Thoracic aorta (tissue), 2 donors: ENCODE data around the gene LRP8. TPM values are rescaled to one million over a fixed set of nuclear protein-coding genes. Genes with fewer than 3 reads are reported as not detected.

Experiments
- ATAC-seq: fragments of 150-250 bp; one replicate; pipeline ENCODE4 v1.8.0; 2017; ENCODE audit warnings: low read depth; ENCODE audit not compliant: insufficient number of reproducible peaks, low FRiP score
- DNase-seq: peaks from one replicate; pipeline ENCODE4 v3.0.0-alpha.2; 2020; ENCODE audit warnings: low spot score
- H3K27ac ChIP-seq, 2 donors: fragments of 200-600 bp; sonication (generic); 1 replicate in 1 of 2; 2 replicates in 1 of 2; pipeline ENCODE4 v1.5.1; 2016; ENCODE audit warnings: mild to moderate bottlenecking in 2 of 2, moderate library complexity in 2 of 2
- H3K27me3 ChIP-seq: fragments of 200-600 bp; sonication (generic); replicated peaks from 2 replicates; pipeline ENCODE4 v1.6.0; 2016; ENCODE audit warnings: mild to moderate bottlenecking; ENCODE audit not compliant: insufficient read depth
- H3K36me3 ChIP-seq: fragments of 200-600 bp; sonication (generic); one replicate; pipeline ENCODE4 v1.5.1; 2016
- H3K4me1 ChIP-seq, 2 donors: fragments of 200-600 bp; sonication (generic); 1 replicate in 1 of 2; 2 replicates in 1 of 2; pipeline versions ENCODE4 v1.5.1 to v1.6.0; 2016; ENCODE audit warnings: low read depth in 2 of 2, mild to moderate bottlenecking in 1 of 2; ENCODE audit not compliant: control insufficient read depth in 1 of 2
- H3K4me3 ChIP-seq: fragments of 200-600 bp; sonication (generic); 2 replicates; pipeline ENCODE4 v1.5.1; 2016; ENCODE audit warnings: mild to moderate bottlenecking
- H3K9me3 ChIP-seq: fragments of 200-600 bp; sonication (generic); 2 replicates; pipeline ENCODE4 v1.5.1; 2016
- total RNA-seq, 2 donors: library from RNA; depleted of rRNA; stranded (reverse); fragments of >200 nt; gene quantifications; one replicate each; pipeline versions ENCODE4 v1.1.0 to v1.2.3, GENCODE V29; 2016
- TF ChIP-seq, protein P1 (sequence below): fragments of 200-600 bp; sonication (generic); IDR thresholded peaks from one replicate; pipeline ENCODE4 v1.5.1; 2019; ENCODE audit warnings: antibody characterized with exemption

LRP8 gene
- total RNA-seq, 2 donors from 2014 or later: 14.1 to 24.1 TPM

- DNase-seq (no peak), ATAC-seq (no peak)
- H3K36me3 ChIP-seq: no peaks in the 10 kb centered on the region
- no peaks in the 10 kb centered on the region for H3K27me3 ChIP-seq
- TF ChIP-seq, protein P1, sequence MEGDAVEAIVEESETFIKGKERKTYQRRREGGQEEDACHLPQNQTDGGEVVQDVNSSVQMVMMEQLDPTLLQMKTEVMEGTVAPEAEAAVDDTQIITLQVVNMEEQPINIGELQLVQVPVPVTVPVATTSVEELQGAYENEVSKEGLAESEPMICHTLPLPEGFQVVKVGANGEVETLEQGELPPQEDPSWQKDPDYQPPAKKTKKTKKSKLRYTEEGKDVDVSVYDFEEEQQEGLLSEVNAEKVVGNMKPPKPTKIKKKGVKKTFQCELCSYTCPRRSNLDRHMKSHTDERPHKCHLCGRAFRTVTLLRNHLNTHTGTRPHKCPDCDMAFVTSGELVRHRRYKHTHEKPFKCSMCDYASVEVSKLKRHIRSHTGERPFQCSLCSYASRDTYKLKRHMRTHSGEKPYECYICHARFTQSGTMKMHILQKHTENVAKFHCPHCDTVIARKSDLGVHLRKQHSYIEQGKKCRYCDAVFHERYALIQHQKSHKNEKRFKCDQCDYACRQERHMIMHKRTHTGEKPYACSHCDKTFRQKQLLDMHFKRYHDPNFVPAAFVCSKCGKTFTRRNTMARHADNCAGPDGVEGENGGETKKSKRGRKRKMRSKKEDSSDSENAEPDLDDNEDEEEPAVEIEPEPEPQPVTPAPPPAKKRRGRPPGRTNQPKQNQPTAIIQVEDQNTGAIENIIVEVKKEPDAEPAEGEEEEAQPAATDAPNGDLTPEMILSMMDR: no peak
- H3K9me3 ChIP-seq: no peaks in the 10 kb centered on the region
- H3K4me1 ChIP-seq: no peaks in the 10 kb centered on the region
- H3K27ac ChIP-seq: no peak overlapping the region
- H3K4me3 ChIP-seq: no peak overlapping the region
These were observed 22.3 kb upstream of the LRP8 start for GRCh38 chr1:53349968-53350852.

- Histone ChIP-seq H3K9me3 (no peaks in the 10 kb centered on the region), H3K27ac (no peak overlapping the region), H3K27me3 (no peaks in the 10 kb centered on the region), H3K4me3 (no peak overlapping the region), H3K4me1 (no peaks in the 10 kb centered on the region), H3K36me3 (no peaks in the 10 kb centered on the region)
- no peak for DNase-seq
- ATAC-seq: no peak
- TF ChIP-seq, protein P1: no peak
These were observed 21.5 kb upstream of the LRP8 start for GRCh38 chr1:53349369-53349835.

DNA sequence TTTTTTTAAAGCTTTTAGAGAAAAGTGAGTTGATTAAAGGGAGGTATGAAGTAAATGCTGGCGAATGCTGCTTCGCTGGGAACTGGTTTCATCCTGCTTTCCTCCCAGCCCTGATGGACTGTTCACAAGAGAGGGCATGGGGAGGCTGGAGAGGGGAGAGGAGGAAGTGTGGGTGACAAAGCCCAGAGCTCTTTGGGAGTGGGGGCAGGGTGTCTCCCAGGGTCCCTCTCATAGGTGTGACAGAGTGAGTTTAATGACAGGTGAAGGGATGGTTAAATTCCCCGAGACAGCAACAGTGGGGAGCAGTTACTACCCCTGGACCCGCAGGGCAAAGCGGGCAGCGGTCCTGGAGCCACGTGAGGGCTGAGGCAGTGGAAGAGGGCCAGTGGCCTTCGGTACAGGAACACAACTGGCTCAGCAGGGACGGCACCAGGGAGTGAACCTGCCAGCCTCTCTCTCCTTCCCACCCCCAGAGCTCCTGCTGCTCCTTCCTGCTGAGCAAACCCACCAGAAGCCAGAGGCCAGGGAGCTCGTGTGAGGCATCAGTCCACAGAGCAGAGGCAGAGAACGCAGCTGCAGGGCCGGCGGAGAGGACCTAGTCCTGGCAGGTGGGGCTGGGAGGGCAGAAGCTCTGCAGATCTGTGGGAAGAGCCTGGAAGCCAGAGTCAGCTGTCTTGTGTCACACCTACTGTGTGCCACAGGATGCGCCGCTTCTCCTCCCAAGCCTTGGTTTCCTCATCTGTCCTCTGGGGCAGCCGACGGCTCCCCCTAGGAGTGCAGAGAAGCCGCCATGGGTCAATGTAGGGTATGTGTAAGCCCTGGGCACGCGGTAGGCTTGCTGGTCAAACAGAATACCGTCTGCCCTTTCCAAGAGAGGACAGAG is 20.9 kb upstream of the LRP8 start:
- Histone ChIP-seq H3K27me3 (no peaks in the 10 kb centered on the region), H3K4me3 (no peak overlapping the region), H3K36me3 (no peaks in the 10 kb centered on the region), H3K27ac (no peak overlapping the region), H3K9me3 (no peaks in the 10 kb centered on the region), H3K4me1 (no peaks in the 10 kb centered on the region)
- no peak for DNase-seq
- no peak for ATAC-seq
- TF ChIP-seq, protein P1: no peak

- Histone ChIP-seq H3K27ac (no peak overlapping the region), H3K4me3 (no peak overlapping the region), H3K4me1 (no peaks in the 10 kb centered on the region), H3K27me3 (no peaks in the 10 kb centered on the region), H3K36me3 (no peaks in the 10 kb centered on the region), H3K9me3 (no peaks in the 10 kb centered on the region)
- ATAC-seq (no peak), DNase-seq (no peak)
- TF ChIP-seq, protein P1: no peak
These were observed 18.9 kb upstream of the LRP8 start for GRCh38 chr1:53346814-53347176.
